HepG2 (cell line): ENCODE data around the gene JMJD6. TPM values are rescaled to one million over a fixed set of nuclear protein-coding genes. Genes with fewer than 3 reads are reported as not detected.

Experiments
- ARNT2 ChIP-seq: sonication (generic); formaldehyde crosslinking; IDR thresholded peaks from 2 replicates; pipeline ENCODE4 v1.8.0; 2022; ENCODE audit warnings: mild to moderate bottlenecking, low read depth, missing genetic modification reagents, moderate library complexity
- ATF7-NPFF ChIP-seq: sonication (generic); formaldehyde crosslinking; IDR thresholded peaks from 2 replicates; pipeline ENCODE4 v1.8.1; 2023; ENCODE audit warnings: mild to moderate bottlenecking, low read depth, missing genetic modification reagents, moderate library complexity
- BCL6 ChIP-seq: IDR thresholded peaks from 2 replicates; pipeline ENCODE4 v1.6.1; 2016; ENCODE audit warnings: missing genetic modification reagents, missing compliant biosample characterization
- CEBPG ChIP-seq: IDR thresholded peaks from 2 replicates; pipeline ENCODE4 v1.6.1; 2016
- FUBP1 ChIP-seq: sonication (generic); formaldehyde crosslinking; IDR thresholded peaks from 2 replicates; pipeline ENCODE4 v1.5.1; 2020; ENCODE audit warnings: missing genetic modification reagents, mild to moderate bottlenecking, borderline replicate concordance
- GATA4 ChIP-seq: sonication (generic); IDR thresholded peaks from 2 replicates; pipeline ENCODE4 v1.6.1; 2016; ENCODE audit warnings: antibody characterized with exemption, low read depth, borderline replicate concordance
- GLI4 ChIP-seq: sonication (generic); formaldehyde crosslinking; IDR thresholded peaks from 2 replicates; pipeline ENCODE4 v1.5.1; 2020; ENCODE audit warnings: missing genetic modification reagents, mild to moderate bottlenecking, moderate library complexity, borderline replicate concordance
- HMGXB3 ChIP-seq: sonication (generic); formaldehyde crosslinking; IDR thresholded peaks from 2 replicates; pipeline ENCODE4 v1.4.0; 2020; ENCODE audit warnings: missing genetic modification reagents, borderline replicate concordance
- MEF2D ChIP-seq: sonication (generic); formaldehyde crosslinking; IDR thresholded peaks from 2 replicates; pipeline ENCODE4 v1.5.1; 2020; ENCODE audit warnings: mild to moderate bottlenecking, missing genetic modification reagents
- REXO4 ChIP-seq: sonication (generic); formaldehyde crosslinking; IDR thresholded peaks from 2 replicates; pipeline ENCODE4 v1.8.0; 2022; ENCODE audit warnings: missing genetic modification reagents, mild to moderate bottlenecking, borderline replicate concordance
- RNF219 ChIP-seq: sonication (generic); formaldehyde crosslinking; IDR thresholded peaks from 2 replicates; pipeline ENCODE4 v1.5.0; 2020; ENCODE audit warnings: mild to moderate bottlenecking, missing genetic modification reagents
- SAFB2 ChIP-seq: sonication (generic); formaldehyde crosslinking; IDR thresholded peaks from 2 replicates; pipeline ENCODE4 v1.5.1; 2020; ENCODE audit warnings: missing genetic modification reagents, low read depth, mild to moderate bottlenecking, borderline replicate concordance
- SIN3A ChIP-seq: IDR thresholded peaks from 2 replicates; pipeline ENCODE4 v1.6.1; 2011; ENCODE audit warnings: low read depth, mild to moderate bottlenecking, control low read depth, low read length, borderline replicate concordance
- SP5 ChIP-seq: IDR thresholded peaks from 2 replicates; pipeline ENCODE4 v1.6.1; 2016; ENCODE audit warnings: low read depth, borderline replicate concordance
- TBL1XR1 ChIP-seq: fragments of 150-350 bp; IDR thresholded peaks from 2 replicates; pipeline ENCODE4 v1.6.1; 2014; ENCODE audit warnings: borderline replicate concordance, low read length; ENCODE audit not compliant: partially characterized antibody
- TBX3 ChIP-seq: fragments of 450-650 bp; IDR thresholded peaks from 2 replicates; pipeline ENCODE4 v1.6.1; 2017; ENCODE audit warnings: antibody characterized with exemption, mild to moderate bottlenecking, inconsistent platforms, borderline replicate concordance
- TSC22D2 ChIP-seq: sonication (generic); formaldehyde crosslinking; IDR thresholded peaks from 2 replicates; pipeline ENCODE4 v1.5.1; 2020; ENCODE audit warnings: missing genetic modification reagents, mild to moderate bottlenecking, borderline replicate concordance
- ZNF24 ChIP-seq: fragments of 450-650 bp; IDR thresholded peaks from 2 replicates; pipeline ENCODE4 v1.6.1; 2017; ENCODE audit warnings: antibody characterized with exemption, mild to moderate bottlenecking
- ZNF382 ChIP-seq: sonication (generic); formaldehyde crosslinking; IDR thresholded peaks from 2 replicates; pipeline ENCODE4 v1.5.0; 2020; ENCODE audit warnings: missing genetic modification reagents, mild to moderate bottlenecking, borderline replicate concordance
- ZNF777 ChIP-seq: sonication (generic); formaldehyde crosslinking; IDR thresholded peaks from 2 replicates; pipeline ENCODE4 v1.4.0; 2020; ENCODE audit warnings: missing genetic modification reagents
- ZSCAN25 ChIP-seq: sonication (generic); formaldehyde crosslinking; IDR thresholded peaks from 2 replicates; pipeline ENCODE4 v1.8.0; 2022; ENCODE audit warnings: mild to moderate bottlenecking, missing genetic modification reagents
- polyA plus RNA-seq, 8 experiments: library from polyadenylated mRNA; depleted of rRNA in 3 of 8; stranded (reverse) in 7 of 8; unstranded in 1 of 8; fragments of >200 nt; fragmentation: Illumina TruSeq in 4 of 8; extraction: Trizol in 4 of 8; gene quantifications; 2 replicates each; pipeline versions ENCODE4 v1.2.1 to v1.2.3, GENCODE V29; 2011 to 2016; ENCODE audit warnings: low read depth in 4 of 8, missing spikeins in 1 of 8, mixed read lengths in 1 of 8; ENCODE audit not compliant: insufficient read depth in 1 of 8
- total RNA-seq, 5 experiments: library from RNA; depleted of rRNA; stranded (reverse); fragments of >200 nt; fragmentation: Illumina TruSeq; extraction: Trizol; gene quantifications; 2 replicates each; pipeline ENCODE4 v1.2.3, GENCODE V29; 2016; ENCODE audit warnings: low read depth in 1 of 5

JMJD6 gene
- total and polyA plus RNA-seq, 2 of the 13 experiments (the other 11 are each of a cell fraction or from before 2014, with no cell fraction given), result 33.6 to 41.0 TPM

GRCh38 chr17:76726231-76726775 is at the start of gene JMJD6 (continued):
- TF ChIP-seq GLI4 (CRISPR knock-in tag) (no peak), CEBPG (CRISPR knock-in tag) (peak; percentile 80), SIN3A (peak; percentile 62), ATF7-NPFF (CRISPR knock-in tag) (peak; percentile 61; the same call in 1 of the 2 replicates), ZNF777 (CRISPR knock-in tag) (no peak), HMGXB3 (CRISPR knock-in tag) (peak; percentile 80), SP5 (peak; percentile 88), ZNF24 (no peak), TBL1XR1 (no peak), GATA4 (no peak), ZNF382 (CRISPR knock-in tag) (no peak), RNF219 (peak; percentile 82; the same call in 1 of the 2 replicates), SAFB2 (no peak; the same call in 1 of the 2 replicates), REXO4 (no peak), FUBP1 (no peak), BCL6 (CRISPR knock-in tag) (no peak; the same call in none of the 2 replicates), ZSCAN25 (peak; percentile 96), MEF2D (no peak), ARNT2 (CRISPR knock-in tag) (peak; percentile 43; the same call in 1 of the 2 replicates), TBX3 (no peak), TSC22D2 (CRISPR knock-in tag) (peak; percentile 17; the same call in 1 of the 2 replicates)
